ENCODE results near the gene EPHA3. TPM values are rescaled to one million over a fixed set of nuclear protein-coding genes. Genes with fewer than 3 reads are reported as not detected.

The EPHA3 gene
- polyA plus RNA-seq, 1 donor from 2014 or later: 33.0 TPM

GRCh38 chr3:89270201-89270600, 162.8 kb downstream of the EPHA3 start:
- H3K27ac ChIP-seq (ENCODE audit: low read length): no peak overlapping the region
- H3K9ac ChIP-seq (ENCODE audit: low read length): no peak overlapping the region
- no peaks in the 10 kb centered on the region for H3K79me2 ChIP-seq (replicated peaks; ENCODE audit: insufficient read depth, low read length)
- no peaks in the 10 kb centered on the region for H3K9me3 ChIP-seq (ENCODE audit: low read length)
- H2AFZ ChIP-seq (ENCODE audit: low read depth, low read length): no peak overlapping the region
- no peak overlapping the region for H3K4me2 ChIP-seq (ENCODE audit: low read length)
- no peaks in the 10 kb centered on the region for H3F3A ChIP-seq (ENCODE audit: insufficient read depth, low read length, poor library complexity, severe bottlenecking)
- no peaks in the 10 kb centered on the region for H3K36me3 ChIP-seq (ENCODE audit: insufficient read depth, low read length)
- no peaks in the 10 kb centered on the region for H4K20me1 ChIP-seq (ENCODE audit: insufficient read depth)
- TF ChIP-seq EZH2 (IDR thresholded peaks at IDR 0.05; ENCODE audit: borderline replicate concordance, insufficient read depth, low read length, poor library complexity, severe bottlenecking): no peak
- TF ChIP-seq RAD21 (conservative IDR thresholded peaks at IDR 0.05): no peak
- no peak for TF ChIP-seq CTCF (IDR thresholded peaks at IDR 0.05; ENCODE audit: poor library complexity, severe bottlenecking)
- TF ChIP-seq MXI1 (conservative IDR thresholded peaks at IDR 0.05; ENCODE audit: poor library complexity, severe bottlenecking): no peak
- TF ChIP-seq SMC3 (conservative IDR thresholded peaks at IDR 0.05; ENCODE audit: poor library complexity): no peak
- TF ChIP-seq REST (IDR thresholded peaks at IDR 0.05; ENCODE audit: borderline replicate concordance): no peak
- no peaks in the 10 kb centered on the region for H3K9me2 ChIP-seq (ENCODE audit: insufficient read depth, low read length)
- H3K4me3 ChIP-seq (ENCODE audit: low read length): no peak overlapping the region
- H3K27me3 ChIP-seq (ENCODE audit: insufficient read depth, low read depth, low read length): no peaks in the 10 kb centered on the region

GRCh38 chr3:89275001-89275400, 167.6 kb downstream of the EPHA3 start:
- H4K20me1 ChIP-seq (ENCODE audit: insufficient read depth): no peaks in the 10 kb centered on the region
- H3F3A ChIP-seq (ENCODE audit: insufficient read depth, low read length, poor library complexity, severe bottlenecking): peaks cover 3% of the 10 kb centered on the region
- TF ChIP-seq SMC3 (conservative IDR thresholded peaks at IDR 0.05; ENCODE audit: poor library complexity) (no peak), EP300 (conservative IDR thresholded peaks at IDR 0.05; ENCODE audit: poor library complexity, severe bottlenecking) (no peak), EZH2 (IDR thresholded peaks at IDR 0.05; ENCODE audit: borderline replicate concordance, insufficient read depth, low read length, poor library complexity, severe bottlenecking) (no peak), POLR2AphosphoS5 (IDR thresholded peaks at IDR 0.05) (peak; percentile 9), MXI1 (conservative IDR thresholded peaks at IDR 0.05; ENCODE audit: poor library complexity, severe bottlenecking) (no peak), TAF1 (IDR thresholded peaks at IDR 0.05; ENCODE audit: low read depth) (no peak)
- H3K36me3 ChIP-seq (ENCODE audit: insufficient read depth, low read length): no peaks in the 10 kb centered on the region
- no peak overlapping the region for H3K9ac ChIP-seq (ENCODE audit: low read length)
- H2AFZ ChIP-seq (ENCODE audit: low read depth, low read length): no peak overlapping the region
- H3K9me2 ChIP-seq (ENCODE audit: insufficient read depth, low read length): no peaks in the 10 kb centered on the region
- no peak overlapping the region for H3K27ac ChIP-seq (ENCODE audit: low read length)
- H3K4me3 ChIP-seq (ENCODE audit: low read length): no peak overlapping the region
- H3K9me3 ChIP-seq (ENCODE audit: low read length): no peaks in the 10 kb centered on the region
- H3K79me2 ChIP-seq (replicated peaks; ENCODE audit: insufficient read depth, low read length): no peaks in the 10 kb centered on the region
- H3K4me2 ChIP-seq (ENCODE audit: low read length): no peak overlapping the region
- no peaks in the 10 kb centered on the region for H3K27me3 ChIP-seq (ENCODE audit: insufficient read depth, low read depth, low read length)
